ENCODE measurements around the gene FCHSD1. TPM values are rescaled to one million over a fixed set of nuclear protein-coding genes. Genes with fewer than 3 reads are reported as not detected.
A peak's percentile ranks its signal among the peaks of the same experiment; 100 is the strongest.

The FCHSD1 gene
- polyA plus RNA-seq, 3 donors: 3.0 to 73.3 (median 3.4) TPM

- H3K9ac ChIP-seq (ENCODE audit: insufficient read depth, low read length, poor library complexity, severe bottlenecking): peak overlapping the region; percentile 65
- 39% methylated on average over 3 of the region's 6 CpGs for WGBS (ENCODE audit: insufficient coverage)
- peak overlapping the region in 2 of 3 experiments; percentile 33 to 53 for H3K4me3 ChIP-seq (replicated peaks in 1 of 3; ENCODE audit: low read depth in 2 of 3, low read length in 3 of 3)
- H3K4me1 ChIP-seq (ENCODE audit: control insufficient read depth in 1 of 2, insufficient read depth in 2 of 2, low read length in 2 of 2): peaks cover 89 to 98% of the 10 kb centered on the region in 2 donors
- peaks cover 0 to 2% (median 0%) of the 10 kb centered on the region in 7 donors for H3K9me3 Mint-ChIP-seq
- H2AFZ ChIP-seq (ENCODE audit: insufficient read depth, low read depth, low read length, poor library complexity, severe bottlenecking): no peak overlapping the region
- peaks cover 3% of the 10 kb centered on the region for H4K20me1 ChIP-seq (ENCODE audit: insufficient read depth, low read length)
- peaks cover 15 to 28% of the 10 kb centered on the region in 2 donors for H3K36me3 Mint-ChIP-seq
- peaks cover 92% of the 10 kb centered on the region for H3K4me1 Mint-ChIP-seq
- no peaks in the 10 kb centered on the region for H3K27me3 ChIP-seq (ENCODE audit: control insufficient read depth in 2 of 2, insufficient read depth in 2 of 2, low read length in 2 of 2)
- no peaks in the 10 kb centered on the region for H3K27me3 Mint-ChIP-seq (ENCODE audit: low read depth in 3 of 3)
- DNase-seq: peak; percentile 97 to 99 (median 99)
- no peaks in the 10 kb centered on the region for H3K36me3 ChIP-seq (replicated peaks in 1 of 2; ENCODE audit: control insufficient read depth in 1 of 2, insufficient read depth in 2 of 2, low read length in 2 of 2)
- intact Hi-C loops (cut with micrococcal nuclease): no loop called here
- H3K9me3 ChIP-seq (replicated peaks in 1 of 2; ENCODE audit: control insufficient read depth in 1 of 2, insufficient read depth in 1 of 2, low read length in 2 of 2): no peaks in the 10 kb centered on the region
- H3K4me3 Mint-ChIP-seq: peak overlapping the region; percentile 64 to 90
- TF ChIP-seq, protein P1, sequence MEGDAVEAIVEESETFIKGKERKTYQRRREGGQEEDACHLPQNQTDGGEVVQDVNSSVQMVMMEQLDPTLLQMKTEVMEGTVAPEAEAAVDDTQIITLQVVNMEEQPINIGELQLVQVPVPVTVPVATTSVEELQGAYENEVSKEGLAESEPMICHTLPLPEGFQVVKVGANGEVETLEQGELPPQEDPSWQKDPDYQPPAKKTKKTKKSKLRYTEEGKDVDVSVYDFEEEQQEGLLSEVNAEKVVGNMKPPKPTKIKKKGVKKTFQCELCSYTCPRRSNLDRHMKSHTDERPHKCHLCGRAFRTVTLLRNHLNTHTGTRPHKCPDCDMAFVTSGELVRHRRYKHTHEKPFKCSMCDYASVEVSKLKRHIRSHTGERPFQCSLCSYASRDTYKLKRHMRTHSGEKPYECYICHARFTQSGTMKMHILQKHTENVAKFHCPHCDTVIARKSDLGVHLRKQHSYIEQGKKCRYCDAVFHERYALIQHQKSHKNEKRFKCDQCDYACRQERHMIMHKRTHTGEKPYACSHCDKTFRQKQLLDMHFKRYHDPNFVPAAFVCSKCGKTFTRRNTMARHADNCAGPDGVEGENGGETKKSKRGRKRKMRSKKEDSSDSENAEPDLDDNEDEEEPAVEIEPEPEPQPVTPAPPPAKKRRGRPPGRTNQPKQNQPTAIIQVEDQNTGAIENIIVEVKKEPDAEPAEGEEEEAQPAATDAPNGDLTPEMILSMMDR (IDR thresholded peaks at IDR 0.05): no peak
- peak overlapping the region; percentile 93 to 97 for H3K27ac ChIP-seq (ENCODE audit: low read depth in 1 of 2, low read length in 2 of 2)
- H3K79me2 ChIP-seq (ENCODE audit: insufficient read depth, low read length): peaks cover 94% of the 10 kb centered on the region
- peak overlapping the region; percentile 99 to 100 (median 100) for H3K27ac Mint-ChIP-seq
- H3K4me2 ChIP-seq (replicated peaks; ENCODE audit: extremely low read depth, low read length, poor library complexity, severe bottlenecking): peak overlapping the region; percentile 62
These were observed 47.1 kb downstream of the FCHSD1 start for GRCh38 chr5:141603923-141604717.

GRCh38 chr5:141602606-141603005 is 48.6 kb downstream of the FCHSD1 start:
- whole genome bisulfite sequencing (ENCODE audit: insufficient coverage): no CpG with 5 or more reads among the region's 1 CpG
- intact Hi-C loops (cut with micrococcal nuclease): no loop called here
- H3K79me2 ChIP-seq (ENCODE audit: insufficient read depth, low read length): peaks cover 94% of the 10 kb centered on the region

More at GRCh38 chr5:141602606-141603005, 48.6 kb downstream of the FCHSD1 start:
- no peaks in the 10 kb centered on the region for H3K27me3 Mint-ChIP-seq (ENCODE audit: low read depth in 3 of 3)
- peak overlapping the region; percentile 35 for H3K4me2 ChIP-seq (replicated peaks; ENCODE audit: extremely low read depth, low read length, poor library complexity, severe bottlenecking)
- H2AFZ ChIP-seq (ENCODE audit: insufficient read depth, low read depth, low read length, poor library complexity, severe bottlenecking): no peak overlapping the region
- peak overlapping the region in 1 of 3 experiments; percentile 33 for H3K4me3 ChIP-seq (replicated peaks in 1 of 3; ENCODE audit: low read depth in 2 of 3, low read length in 3 of 3)
- DNase-seq: no peak
- H3K36me3 ChIP-seq (replicated peaks in 1 of 2; ENCODE audit: control insufficient read depth in 1 of 2, insufficient read depth in 2 of 2, low read length in 2 of 2): no peaks in the 10 kb centered on the region
- H3K4me3 Mint-ChIP-seq: no peak overlapping the region
- H3K27ac ChIP-seq (ENCODE audit: low read depth in 1 of 2, low read length in 2 of 2): peak overlapping the region; percentile 93 to 97
- H3K27ac Mint-ChIP-seq: peak overlapping the region; percentile 99 to 100 (median 100)
- TF ChIP-seq, protein P1 (IDR thresholded peaks at IDR 0.05): no peak
- peaks cover 0 to 3% of the 10 kb centered on the region in 2 donors for H3K9me3 ChIP-seq (replicated peaks in 1 of 2; ENCODE audit: control insufficient read depth in 1 of 2, insufficient read depth in 1 of 2, low read length in 2 of 2)
- peaks cover 10% of the 10 kb centered on the region for H4K20me1 ChIP-seq (ENCODE audit: insufficient read depth, low read length)
- no peak overlapping the region for H3K9ac ChIP-seq (ENCODE audit: insufficient read depth, low read length, poor library complexity, severe bottlenecking)
- H3K36me3 Mint-ChIP-seq: peaks cover 14 to 24% of the 10 kb centered on the region in 2 donors
- peaks cover under 1 to 4% (median 3%) of the 10 kb centered on the region in 7 donors for H3K9me3 Mint-ChIP-seq
- peaks cover 88% of the 10 kb centered on the region for H3K4me1 Mint-ChIP-seq
- H3K4me1 ChIP-seq (ENCODE audit: control insufficient read depth in 1 of 2, insufficient read depth in 2 of 2, low read length in 2 of 2): peaks cover 84 to 98% of the 10 kb centered on the region in 2 donors
- H3K27me3 ChIP-seq (ENCODE audit: control insufficient read depth in 2 of 2, insufficient read depth in 2 of 2, low read length in 2 of 2): no peaks in the 10 kb centered on the region
